ENCODE results near the gene GSC.
"Not testable (repeated sequence)": the region's sequence is repeated elsewhere in the genome, so short reads cannot be mapped to it uniquely, and the experiment has no call there.

GSC gene

DNA sequence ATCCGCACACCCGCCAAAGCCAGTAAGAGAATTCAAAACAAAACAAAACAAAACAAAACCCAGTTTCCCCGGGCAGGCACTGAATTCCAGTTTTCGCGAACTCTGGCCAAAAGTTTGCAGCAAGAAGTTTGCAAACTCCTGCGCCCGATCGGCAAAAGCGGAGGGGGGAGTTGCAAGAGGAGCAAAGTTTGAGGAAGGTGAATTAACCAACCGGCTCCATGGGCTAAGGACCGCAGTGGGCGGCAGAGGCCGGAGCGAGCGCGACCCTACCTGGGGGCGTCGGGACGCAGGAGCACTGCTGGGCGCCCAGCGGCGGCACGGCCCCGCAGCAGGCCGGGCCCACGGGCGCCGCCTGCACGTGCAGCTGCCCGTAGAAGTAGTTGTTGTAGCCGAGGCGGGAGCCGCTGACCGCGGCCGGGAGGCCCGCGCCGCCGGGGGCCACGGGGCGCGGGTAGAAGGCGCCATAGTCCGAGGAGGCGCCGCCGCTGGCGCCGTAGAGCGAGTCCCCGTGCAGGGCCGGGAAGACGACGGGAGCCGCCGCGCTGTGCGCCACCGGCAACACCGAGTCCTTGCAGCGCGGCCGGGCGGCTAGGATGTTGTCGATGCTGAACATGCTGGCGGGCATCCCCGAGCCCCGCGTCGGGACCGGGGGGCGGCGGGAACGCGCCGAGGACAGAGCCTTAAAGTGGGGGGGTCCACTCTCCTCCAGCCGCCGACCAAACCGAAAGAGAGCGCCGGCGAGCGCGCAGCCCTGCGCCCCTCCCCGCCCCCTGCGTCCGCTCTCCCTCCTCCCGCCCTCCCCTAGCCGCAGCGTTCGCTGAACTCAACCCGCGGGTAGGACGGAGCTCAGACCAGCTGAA lies at the start of gene GSC:
GSC (minus strand) TSS at position 723 of the 860 bp plus-strand sequence; CDS start at position 625, 98 bp downstream.
- no peak for DNase-seq

- DNase-seq, result no peak
Observed at GRCh38 chr14:94819531-94819930, 49.6 kb upstream of the GSC start.

DNA sequence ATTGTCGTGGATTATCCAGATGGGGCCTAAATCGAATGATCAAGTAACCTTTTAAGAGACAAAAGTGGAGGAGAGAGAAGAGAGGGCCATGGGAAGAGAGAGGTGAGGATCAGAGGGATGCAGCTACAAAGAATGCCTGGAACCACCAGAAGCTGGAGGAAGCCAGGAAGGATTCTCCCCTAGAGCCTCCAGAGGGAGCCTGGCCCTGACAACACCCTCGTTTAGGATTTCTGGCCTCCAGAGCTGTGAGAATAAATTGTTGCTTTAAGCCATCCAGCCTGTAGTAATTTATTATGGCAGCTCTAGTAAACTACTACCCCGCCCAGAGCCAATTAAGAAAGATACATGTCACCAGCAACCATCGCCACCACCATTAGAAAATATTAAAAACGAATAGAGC lies 46.2 kb upstream of the GSC start:
- no peak for DNase-seq

- DNase-seq, result no peak
Observed at GRCh38 chr14:94805680-94806288, 35.9 kb upstream of the GSC start.

DNA sequence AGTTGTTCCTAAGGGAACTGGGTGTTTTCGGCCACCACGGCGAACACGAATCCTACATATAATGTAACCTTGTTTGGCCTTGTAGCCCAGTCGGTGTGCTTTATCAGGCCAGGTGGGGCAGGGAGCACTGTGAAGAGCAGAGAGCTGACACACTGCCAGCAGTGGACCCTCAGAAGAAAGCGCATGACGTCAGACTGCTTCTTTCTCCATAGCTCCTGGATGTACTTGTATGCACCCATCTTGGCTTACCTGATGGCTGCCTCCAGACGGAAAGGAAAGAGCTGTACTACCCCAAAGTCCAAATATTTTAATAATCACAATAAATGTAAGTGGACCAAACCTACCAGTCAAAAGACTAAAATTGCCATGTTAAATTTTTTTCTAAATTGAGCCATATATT lies 31.3 kb upstream of the GSC start:
- DNase-seq, result no peak

DNA sequence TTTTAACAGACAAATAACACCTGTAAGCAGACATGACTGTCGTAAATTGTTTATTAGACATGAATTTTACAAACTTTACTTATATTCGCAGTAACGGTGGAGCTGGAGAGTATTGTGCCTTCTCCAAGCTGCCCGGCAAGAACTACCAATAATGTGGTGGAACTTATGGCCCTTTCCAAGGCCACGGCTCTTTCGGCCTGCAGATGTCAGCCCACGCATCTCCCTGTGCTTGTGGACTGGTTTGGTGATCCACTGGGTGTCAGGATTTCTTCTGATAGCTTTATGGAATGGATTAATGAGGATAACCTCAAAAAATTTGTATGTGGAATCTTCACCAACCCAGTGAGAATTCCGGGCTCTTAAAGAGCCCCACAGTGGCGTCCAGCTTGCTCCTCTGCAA lies 30.9 kb upstream of the GSC start:
- DNase-seq, result not testable (repeated sequence)

GRCh38 chr14:94797887-94798286 lies 28.0 kb upstream of the GSC start:
- no peak for DNase-seq

GRCh38 chr14:94796278-94796677 lies 26.4 kb upstream of the GSC start:
- no peak for DNase-seq

DNA sequence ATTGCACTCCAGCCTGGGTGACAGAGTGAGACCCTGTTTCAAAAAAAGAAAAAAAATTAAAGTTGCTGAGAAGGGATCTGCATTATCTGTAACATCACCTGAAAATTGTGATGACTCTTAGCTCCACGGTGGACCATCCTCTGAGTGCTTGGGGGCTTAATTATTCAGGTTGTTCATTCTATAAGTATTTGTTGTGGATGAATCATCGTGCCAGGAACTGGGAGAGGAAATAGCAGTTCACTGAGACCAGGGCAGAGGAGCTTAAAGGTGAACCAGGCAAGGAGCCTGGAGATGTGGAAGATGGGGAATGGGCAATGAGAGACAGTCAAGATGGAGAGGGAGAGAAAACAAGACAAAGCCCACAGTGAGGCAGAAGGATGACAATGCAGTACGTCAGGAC lies 25.5 kb upstream of the GSC start:
- DNase-seq, result no peak

- no peak for DNase-seq
Observed at GRCh38 chr14:94793901-94794300, 24.0 kb upstream of the GSC start.

DNA sequence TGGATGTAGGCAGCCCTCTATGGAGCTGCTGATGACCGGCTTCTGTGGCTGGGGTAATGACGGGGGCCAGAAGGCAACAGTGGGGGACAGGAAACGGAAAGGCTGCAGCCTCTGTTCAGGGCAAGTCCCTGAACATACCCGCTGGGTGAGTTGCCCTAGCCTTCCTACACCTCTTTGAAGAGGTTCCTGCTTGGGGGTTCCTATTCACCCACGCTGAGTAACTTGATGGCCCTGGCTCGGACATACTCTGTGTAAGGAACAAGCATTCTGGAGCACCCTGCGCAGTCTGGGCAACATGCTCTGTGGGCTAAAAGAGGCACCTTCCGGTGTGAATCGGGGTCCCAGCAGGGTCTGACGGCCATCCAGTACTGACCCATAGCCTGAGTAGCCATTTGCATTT lies 17.7 kb upstream of the GSC start:
- no peak for DNase-seq

DNA sequence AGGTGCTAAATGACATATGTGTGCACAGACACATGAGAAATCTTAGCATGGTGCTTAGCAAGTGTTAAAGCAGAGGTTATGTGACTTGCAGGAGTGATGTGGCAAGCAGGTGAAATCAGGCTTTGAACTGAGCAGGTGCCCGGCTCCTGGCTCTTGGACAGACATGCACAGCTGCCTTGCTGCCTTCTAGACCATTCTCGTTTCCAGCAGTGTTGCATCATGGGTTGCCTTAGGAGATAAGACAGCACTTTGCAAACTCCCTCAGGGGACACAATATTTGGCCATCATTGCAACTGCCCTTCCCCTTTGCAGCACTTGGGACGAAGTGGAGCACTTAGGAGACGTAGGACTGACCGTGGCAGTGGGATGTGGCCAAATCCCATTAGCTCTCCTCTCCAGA lies 17.2 kb upstream of the GSC start:
- DNase-seq, result no peak

DNA sequence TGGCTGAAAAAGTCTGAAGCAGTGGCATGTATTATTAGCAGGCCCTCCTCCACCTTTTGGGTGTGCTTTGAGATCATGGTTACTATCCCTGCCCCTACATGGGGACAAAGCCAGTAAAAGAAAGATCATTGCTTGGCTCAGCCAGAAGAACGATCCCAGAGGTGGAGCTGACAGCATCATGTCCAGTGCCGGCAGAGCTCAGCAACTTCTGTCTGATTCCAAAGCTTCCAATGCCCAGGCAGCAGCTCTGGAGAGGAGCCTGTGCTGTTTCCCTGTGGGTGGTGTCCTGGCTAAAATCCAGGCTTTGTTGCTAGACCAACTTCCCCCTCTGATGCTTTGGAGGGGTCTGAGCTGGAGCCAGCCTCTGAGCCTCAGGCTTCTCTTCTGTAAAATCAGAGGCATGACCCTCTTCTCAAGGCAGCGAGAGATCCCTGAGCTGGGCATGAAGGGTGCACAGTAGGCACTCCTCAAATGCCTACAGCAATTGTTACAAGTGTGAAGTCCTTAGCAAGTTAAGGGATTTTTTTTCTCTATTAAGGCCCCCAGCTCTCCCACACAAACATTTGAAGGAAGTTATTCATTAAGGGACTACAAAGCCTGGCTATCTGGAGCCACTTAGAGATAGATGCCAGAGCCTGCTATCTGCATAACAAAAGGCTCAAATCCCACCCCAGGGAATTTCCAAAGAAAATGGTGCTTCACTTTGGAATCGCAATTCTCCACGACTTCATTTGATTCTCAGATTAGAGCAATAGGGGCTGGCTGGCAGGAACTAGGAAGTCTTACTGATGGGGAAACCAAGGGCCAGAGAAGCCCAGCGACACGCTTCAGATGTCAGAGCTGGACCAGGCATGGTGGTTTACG lies 10.9 kb upstream of the GSC start:
- no peak for DNase-seq

DNA sequence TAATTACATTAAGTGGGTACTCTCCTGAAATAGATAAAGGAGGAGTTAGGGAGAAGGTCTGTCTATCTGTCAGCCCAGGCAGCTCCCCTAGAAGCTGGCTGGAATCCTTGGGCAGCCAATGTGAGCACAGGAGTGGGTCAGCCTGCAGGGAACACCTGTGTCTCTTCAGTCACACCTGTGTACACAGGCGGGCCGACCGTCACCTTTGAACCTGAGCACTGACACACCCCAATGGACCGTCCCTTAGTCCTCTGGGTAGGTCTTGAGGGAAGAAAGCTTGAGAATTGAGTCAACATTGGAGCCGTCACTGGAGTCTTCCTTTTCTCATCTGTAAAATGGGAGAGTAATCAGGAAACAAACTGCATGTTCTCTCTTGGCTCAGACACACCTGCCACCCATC lies 9.8 kb upstream of the GSC start:
- DNase-seq, result no peak

DNA sequence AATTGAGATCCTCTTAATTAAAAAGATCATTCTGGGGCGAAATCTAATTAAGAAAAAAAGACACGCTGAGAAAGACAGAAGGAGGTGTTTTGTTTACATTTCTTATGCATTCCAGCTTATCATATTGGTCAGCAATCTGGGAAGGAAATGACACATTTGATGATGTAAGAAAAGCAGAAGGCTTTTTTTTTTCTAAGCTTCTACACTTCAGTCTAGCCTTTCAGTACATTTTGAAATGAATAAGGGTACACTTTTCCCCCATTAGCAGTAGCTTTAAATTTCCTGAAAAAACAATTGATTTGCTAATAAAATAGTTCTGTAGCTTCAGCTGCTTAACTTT lies 5.9 kb upstream of the GSC start:
- no peak for DNase-seq

- DNase-seq, result no peak
Observed at GRCh38 chr14:94775091-94775870, 5.4 kb upstream of the GSC start.

- DNase-seq, result no peak
Observed at GRCh38 chr14:94774344-94775090, 4.6 kb upstream of the GSC start.

- no peak for DNase-seq
Observed at GRCh38 chr14:94773655-94774343, 3.9 kb upstream of the GSC start.

DNA sequence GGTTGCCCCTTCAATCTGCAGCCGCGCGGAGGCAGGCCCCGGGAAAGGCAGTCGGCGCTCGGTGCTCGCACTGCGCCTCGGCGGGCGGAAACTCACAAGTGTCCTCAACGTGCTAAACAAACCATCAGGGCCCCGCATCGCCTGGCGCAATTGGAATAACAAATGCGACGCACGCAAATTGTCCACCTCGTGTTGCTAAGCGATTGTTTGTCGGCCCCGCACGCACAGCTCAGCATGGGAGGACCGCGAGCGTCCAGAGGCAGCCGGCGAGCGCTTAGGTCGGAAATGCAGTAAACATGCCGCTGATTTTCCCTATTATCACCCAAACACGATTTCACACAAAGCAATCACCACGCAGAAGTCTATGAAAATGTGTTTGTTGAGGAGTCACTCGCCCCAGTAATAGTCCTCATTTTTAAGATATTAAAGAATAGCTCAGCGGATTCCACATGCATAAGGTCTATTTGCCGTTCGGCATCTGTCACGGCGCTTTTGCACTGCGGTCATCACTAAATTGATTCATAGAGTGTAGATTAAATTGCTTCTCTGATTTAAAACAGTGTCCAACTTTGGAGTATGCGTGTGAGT lies 3.2 kb upstream of the GSC start:
- no peak for DNase-seq

GRCh38 chr14:94772548-94772947 lies 2.6 kb upstream of the GSC start:
- DNase-seq, result no peak

DNA sequence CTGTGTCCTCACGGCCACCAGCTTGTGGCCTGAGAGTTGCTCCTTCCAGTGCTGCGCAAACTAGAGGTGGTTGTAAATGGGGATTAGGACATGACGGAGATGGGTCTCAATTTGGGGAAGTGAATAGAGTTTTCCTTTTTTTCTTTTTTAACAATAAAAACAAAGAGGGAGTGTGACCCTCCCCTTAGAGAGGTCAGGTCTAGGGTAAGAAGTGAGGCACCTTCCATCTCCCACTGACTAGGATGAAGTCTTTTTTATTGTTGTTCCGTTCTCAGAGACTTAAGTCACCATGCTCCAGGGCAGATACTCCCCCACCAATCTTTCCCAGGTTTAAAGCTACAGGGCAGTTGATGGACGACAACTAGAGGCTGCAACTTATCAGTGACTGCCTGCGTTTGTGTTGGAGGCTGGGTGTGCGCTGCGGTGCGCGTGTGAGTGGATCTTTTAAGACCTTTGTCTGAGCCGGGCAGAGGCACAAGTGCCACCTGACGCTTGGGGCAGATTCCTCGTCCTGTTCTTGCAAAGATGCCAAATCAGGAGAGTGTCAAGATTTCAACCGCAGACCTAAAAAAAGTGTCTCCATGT lies 2.1 kb upstream of the GSC start:
- no peak for DNase-seq

All from activated CD4-positive, alpha-beta T cell treated with anti-CD3 and anti-CD28 coated beads, Interleukin-2, amount 50 U/mL, for 4 hours (primary cell).